ENCODE measurements around the gene PROKR1.
"Not testable (repeated sequence)": the region's sequence is repeated elsewhere in the genome, so short reads cannot be mapped to it uniquely, and the experiment has no call there.

PROKR1 gene

DNA sequence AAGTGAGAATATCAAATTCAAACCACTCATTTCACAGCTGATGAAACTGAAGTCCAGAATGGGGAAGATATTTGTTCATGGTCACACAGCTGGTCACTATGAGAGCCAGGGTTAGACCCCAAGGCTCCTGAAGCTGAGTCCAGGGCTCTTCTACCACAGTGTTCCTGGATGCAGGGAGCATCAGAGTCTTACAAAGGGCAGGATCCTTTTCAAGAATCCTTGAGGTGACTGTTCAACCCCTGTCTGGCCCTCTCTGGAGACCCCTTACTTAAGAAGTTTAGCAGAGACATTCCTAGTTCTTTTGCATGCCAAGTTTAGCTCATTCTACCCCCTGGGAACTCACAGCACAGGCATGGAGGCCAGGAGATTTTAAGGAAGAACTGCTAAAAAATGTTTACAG lies 15.7 kb downstream of the PROKR1 start:
- no peak for DNase-seq

DNA sequence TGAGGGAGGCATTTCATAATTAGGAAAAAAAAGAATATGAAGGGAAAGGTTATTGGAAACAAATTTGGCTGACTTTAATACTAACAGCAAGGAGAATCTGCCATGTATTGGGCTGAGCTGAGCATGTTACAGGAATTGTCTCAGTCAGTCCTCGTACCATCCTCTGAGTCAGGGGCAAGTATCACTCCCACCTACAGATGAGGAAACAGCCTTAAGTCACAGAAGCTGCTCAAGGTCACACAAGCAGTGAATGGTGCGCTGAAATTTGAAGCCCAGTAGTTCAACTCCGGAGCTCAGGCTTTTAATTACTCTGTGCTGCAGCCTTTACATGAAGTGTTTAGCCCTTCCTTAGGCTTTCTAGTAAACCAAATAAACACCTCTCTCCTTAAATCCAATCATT lies 17.3 kb downstream of the PROKR1 start:
- no peak for DNase-seq

DNA sequence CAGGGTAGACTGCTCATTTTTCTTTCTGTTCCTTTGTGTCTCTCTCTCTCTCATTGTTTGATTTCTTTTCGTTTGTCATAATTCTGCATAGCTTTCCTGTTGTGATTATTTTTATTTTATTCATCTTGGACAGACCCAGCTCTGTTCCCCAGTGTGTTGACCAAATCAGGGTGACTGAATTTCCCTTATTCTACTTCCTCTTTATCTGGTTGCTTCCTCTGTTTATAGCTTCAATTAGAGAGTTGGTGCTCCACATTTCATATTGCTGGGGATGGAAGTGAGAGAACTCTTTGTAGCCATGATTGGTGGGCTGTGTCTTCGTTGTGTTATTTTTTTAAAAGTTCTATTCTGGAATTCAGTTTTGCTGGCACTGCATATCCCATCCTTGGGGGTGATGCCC lies 19.1 kb downstream of the PROKR1 start:
- no peak for DNase-seq

DNA sequence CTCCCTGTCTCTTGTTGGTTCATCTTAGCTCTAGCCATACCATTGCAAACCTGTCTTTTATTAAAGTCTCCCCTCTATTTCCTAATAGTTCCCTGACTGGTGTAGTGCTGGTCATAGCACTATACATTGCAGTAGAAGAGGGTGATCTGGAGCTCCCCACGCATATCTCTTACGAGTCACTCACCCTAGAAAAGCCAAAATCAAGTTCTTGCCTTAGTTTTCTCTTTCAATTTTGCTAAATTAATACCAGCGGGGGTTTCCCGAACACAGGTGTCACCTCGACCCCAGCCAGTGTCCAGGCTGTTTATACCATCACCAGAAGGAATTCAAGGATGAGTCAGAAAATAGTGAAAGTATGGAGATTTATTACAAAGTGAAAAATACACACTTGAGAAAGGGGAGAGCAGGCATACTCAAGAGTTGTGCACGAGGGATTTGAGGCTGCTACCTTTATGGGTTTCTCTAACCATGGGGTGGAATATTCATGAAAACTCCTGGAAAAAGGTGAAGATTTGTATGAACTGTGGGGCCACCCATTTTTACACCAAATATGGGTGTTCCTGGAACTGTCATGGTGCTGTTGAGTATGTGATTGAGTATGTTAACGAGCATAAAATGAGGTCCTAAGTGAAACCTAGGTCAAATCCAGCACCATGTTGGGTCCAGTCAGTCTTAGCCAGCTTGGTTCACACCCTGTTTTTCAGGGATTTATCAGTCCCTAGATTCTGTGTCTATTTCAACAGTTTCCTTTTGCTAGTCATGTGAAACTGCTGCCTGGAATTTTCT lies 20.2 kb downstream of the PROKR1 start:
- DNase-seq = no peak

DNA sequence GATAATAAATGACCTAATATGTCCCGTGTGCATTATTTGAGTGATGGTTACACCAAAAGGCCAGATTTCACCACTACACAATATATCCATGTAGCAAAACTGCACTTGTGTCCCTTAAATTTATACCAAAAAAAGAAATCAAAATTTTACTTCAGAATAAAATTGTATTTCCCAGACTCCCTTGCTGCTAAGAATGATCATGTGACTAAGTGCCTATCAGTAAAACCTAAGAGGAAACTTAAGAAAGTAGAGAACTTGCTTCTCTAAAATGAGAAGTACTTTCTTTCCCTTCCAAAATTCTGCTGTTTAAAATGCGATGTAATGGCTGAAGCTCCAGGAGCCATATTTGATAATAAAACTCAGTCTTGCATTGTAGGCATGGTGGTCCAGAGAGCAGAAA lies 24.0 kb downstream of the PROKR1 start:
- DNase-seq = no peak

DNA sequence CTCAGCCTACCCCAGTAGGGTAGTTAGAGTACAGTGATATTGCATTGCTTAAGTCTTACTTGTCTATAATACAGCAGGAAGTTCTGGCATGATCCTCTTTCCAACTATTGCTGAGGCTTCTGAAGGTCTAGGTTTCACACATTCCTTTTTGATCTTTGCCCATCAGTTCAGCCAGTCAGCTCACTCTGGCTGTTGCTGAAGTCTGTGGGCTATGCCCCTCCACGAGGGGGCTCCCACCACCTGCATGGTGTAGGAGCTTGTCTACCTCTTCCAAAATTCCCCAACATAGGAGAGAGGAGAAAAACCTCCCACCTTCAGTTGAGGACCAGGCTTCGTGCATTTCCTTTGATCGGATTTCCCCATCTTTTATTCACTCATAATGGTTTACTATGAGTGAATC lies 26.3 kb downstream of the PROKR1 start:
- no peak for DNase-seq

DNA sequence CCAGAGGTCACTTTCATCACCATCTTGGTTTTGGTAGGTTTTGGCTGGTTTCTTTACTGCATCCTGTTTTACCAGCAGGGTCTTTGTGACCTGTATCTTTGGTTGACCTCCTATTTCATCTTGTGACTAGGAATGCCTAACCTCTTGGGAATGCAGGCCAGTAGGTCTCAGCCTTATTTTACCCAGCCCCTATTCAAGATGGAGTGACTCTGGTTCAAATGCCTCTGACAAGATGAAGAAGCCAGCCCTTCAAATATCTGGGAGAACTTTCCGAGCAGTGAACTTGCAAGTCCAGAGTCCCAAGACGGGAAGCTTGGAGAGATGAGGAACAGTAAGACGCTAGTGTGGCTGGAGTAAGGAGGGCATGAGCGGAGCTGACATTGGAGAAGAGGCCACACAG lies 28.6 kb downstream of the PROKR1 start:
- no peak for DNase-seq

DNA sequence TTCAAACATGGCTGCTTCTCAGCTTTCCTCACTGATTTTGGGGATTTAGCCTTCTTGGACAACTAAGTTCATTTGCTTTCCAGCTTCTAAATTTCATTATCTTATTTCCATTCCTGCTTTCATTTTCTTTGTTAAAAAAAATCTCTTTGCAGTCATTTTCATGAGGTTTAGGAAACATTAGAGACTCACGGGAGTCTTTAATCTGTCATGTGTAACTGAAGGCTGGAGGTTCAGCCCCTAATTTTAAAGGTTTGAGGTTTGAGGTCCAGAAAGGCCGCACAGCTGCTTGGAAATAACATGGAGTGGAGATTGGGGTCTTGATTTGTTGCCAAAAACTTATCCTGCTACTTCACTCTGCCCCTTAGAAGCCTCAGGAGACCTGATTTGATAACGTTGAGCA lies 30.3 kb downstream of the PROKR1 start:
- no peak for DNase-seq

DNA sequence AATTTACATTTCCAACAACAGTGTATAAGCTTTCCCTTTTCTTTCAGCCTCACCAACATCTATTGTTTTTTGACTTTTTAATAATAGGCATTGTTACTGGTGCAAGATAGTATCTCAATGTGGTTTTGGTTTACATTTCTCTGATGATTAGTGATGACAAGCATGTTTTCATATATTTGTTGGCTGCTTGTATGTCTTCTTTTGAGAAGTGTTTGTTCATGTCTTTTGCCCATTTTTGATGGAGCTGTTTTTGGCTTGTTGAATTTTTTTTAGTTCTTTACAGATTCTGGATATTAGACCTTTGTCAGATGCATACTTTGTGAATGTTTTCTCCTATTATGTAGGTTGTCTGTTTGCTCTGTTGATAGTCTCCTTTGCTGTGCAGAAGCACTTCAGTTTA lies 32.1 kb downstream of the PROKR1 start:
- no peak for DNase-seq

DNA sequence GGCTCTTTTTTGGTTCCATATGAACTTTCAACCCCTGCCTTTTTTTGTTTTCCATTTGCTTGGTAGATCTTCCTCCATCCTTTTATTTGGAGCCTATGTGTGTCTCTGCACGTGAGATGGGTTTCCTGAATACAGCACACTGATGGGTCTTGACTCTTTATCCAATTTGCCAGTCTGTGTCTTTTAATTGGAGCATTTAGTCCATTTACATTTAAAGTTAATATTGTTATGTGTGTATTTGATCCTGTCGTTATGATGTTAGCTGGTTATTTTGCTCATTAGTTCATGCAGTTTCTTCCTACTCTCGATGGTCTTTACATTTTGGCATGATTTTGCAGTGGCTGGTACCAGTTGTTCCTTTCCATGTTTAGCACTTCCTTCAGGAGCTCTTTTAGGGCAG lies 34.5 kb downstream of the PROKR1 start:
- not testable (repeated sequence) for DNase-seq

DNA sequence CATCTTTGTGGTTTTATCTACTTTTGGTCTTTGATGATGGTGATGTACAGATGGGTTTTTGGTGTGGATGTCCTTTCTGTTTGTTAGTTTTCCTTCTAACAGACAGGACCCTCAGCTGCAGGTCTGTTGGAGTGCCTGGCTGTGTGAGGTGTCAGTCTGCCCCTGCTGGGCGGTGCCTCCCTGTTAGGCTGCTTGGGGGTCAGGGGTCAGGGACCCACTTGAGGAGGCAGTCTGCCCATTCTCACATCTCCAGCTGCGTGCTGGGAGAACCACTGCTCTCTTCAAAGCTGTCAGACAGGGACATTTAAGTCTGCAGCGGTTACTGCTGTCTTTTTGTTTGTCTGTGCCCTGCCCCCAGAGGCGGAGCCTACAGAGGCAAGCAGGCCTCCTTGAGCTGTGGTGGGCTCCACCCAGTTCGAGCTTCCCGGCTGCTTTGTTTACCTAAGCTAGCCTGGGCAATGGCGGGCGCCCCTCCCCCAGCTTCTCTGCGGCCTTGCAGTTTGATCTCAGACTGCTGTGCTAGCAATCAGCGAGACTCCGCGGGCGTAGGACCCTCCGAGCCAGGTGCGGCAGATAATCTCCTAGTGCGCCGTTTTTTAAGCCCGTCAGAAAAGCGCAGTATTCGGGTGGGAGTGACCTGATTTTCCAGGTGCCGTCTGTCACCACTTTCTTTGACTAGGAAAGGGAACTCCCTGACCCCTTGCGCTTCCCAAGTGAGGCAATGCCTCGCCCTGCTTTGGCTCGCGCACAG lies 36.0 kb downstream of the PROKR1 start:
- DNase-seq = peak; percentile 6 to 17

DNA sequence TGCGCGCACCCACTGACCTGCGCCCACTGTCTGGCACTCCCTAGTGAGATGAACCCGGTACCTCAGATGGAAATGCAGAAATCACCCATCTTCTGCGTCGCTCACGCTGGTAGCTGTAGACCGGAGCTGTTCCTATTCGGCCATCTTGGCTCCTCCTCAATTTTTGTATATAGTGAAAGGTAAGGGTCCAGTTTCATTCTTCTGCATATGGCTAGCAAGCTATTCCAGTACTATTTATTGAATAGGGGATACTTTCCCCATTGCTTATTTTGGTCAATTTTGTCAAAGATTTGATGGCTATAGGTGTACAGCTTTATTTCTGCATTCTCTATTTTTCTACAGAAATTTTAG lies 36.5 kb downstream of the PROKR1 start:
- DNase-seq = not testable (repeated sequence)

DNA sequence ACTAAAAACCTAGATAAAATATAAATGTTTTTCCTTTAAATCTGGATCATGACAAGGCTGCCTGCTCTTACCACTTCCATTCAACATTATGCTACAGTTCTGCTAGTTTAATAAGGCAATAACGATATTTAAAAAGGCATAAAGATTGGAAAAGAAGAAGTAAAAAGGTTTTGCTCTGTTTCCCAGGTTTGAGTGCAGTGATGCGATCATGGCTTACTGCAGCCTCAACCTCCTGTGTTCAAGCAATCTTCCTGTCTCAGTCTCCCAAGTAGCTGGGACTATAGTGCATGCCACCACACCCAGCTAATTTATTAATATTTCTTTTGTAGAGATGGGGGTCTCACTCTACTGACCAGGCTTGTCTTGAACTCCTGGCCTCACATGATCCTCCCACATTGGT lies 40.8 kb downstream of the PROKR1 start:
- DNase-seq = no peak

DNA sequence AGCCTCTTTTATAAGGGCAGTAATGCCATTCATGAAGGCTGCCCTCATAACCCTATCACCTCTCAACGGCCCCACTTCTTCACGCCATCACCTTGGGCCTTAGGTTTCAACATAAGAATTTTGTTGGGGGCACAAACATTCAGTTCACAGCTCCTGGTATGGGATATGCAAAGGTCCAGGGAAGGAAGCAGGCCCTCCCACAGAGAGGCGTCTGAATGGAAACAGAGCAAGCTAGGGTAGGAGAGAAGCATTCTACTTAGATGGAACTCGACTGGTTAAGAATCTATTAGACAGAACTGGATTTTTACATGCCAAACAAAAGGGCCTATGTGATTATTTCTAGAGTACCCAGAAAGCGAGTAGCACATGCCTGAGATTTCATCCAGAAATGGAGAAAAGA lies 42.8 kb downstream of the PROKR1 start:
- DNase-seq = no peak

DNA sequence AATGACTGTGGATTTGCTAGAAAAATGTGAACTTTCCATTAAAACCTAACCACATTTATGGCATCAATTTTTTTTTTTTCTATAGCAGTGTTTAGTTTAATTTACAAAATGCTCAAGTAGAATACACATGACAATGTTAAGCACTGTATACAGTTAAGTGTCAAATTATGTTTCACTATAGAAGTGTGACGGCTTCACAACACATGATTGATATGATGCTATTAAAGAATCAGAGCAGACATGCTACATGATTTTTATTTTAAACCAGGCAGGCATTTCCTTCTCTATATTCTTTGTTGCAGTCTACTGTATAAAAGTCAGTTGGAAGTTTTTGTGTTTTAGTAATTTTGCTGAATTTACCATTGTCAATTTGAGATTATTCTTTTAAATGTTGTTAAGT lies 43.6 kb downstream of the PROKR1 start:
- no peak for DNase-seq

DNA sequence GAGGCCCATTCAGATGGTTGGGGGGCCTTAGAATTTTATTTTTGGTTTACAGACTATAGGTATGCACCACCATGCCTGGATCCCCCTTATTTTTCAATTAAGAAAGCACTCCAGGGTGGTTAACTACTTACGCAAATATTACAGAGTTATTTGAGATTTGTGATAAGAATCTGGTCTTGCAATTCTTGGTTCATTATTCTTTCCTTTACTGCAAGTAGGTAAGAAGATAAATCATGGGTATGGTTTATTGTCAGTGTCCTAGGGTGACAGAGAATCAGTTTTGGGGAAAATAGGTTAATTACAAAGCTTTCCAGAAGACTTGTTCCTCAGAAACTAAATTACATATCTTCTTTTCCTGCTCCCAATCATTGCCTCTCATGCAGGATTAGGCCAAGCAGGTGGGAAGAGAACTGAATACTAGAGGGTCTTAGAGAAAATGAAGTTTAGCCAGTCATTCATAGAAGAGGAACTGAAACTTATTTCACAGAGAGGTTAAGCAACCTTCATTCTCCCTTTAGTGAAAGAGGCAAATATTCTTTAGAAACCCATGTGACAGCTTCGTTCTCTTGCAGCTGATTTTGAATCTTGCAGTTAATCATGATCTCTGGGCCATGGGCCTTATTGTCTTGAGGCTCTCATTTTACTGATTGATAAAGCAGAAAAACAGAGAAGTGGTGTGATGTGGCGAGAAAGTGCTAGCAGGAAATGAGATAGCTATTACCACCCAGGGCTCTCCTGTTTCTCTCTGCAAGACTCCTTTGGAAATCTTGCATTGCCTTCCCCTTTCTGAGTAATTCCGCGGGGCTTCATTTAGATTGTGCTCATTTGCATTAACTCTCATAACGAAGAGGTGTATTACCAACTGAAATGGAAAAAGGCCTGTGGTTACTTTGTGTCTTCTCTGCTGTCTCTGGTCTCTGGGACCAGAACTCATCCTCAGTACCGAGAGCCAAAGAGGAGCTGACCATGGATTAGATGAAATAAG lies 46.5 kb downstream of the PROKR1 start:
- DNase-seq = peak in 1 of 2 experiments; percentile 26

DNA sequence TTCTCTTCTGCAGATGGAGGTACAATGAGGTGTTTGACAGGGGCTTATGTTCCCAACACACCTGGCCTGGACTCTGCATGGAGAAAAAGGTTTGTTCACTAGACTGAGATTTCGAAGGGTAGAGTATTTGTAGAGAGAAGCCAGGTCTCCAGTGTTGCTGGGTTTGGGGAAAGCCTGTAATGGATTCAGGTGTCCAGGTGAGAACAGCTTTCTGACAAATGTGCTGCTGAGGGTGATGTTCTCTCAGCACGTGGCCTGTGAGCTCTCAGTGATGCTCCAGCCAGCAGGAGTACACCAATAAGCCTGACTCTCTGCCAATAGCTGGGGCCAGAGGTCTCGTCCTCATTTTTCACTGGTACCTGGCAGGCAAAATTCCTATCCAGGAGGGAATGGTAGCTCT lies 47.5 kb downstream of the PROKR1 start:
- DNase-seq = no peak

DNA sequence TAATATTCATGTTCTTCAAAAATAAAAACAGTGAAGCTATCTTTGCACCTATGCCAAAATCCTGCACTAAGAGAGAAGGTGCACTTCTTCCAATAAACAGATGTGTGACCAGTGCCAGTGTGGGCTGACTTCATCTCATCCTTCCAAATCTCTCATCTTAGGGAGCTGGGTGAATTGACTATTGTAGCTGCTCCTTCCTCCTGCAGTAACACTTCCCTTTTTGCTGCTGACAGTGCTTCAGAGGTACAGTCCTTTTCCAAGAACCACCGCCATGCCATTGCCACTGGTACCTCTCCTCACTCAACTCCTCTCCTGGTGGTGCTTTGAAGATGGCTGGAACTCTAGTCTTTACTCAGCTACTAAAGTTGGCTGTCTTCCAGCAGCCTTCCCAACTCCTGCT lies 49.1 kb downstream of the PROKR1 start:
- no peak for DNase-seq

DNA sequence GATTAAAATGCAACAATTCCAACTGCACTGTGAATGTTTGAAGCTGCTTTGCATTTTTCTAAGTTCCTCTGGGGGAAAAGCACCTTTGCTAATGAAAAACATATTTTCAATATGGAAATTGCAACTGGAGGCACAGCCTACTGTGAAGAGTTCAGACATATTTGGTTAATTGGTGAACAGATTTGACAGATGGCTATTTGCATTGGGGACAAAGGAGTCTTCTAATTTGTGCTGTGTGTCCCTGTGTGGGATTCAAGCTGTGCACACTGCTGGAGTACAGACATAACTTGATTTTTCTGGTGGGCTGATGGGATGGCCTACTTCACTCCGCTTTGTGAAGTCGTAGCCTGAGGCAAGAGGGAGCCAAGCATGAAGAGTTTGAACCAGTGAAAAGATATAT lies 50.6 kb downstream of the PROKR1 start:
- no peak for DNase-seq

DNA sequence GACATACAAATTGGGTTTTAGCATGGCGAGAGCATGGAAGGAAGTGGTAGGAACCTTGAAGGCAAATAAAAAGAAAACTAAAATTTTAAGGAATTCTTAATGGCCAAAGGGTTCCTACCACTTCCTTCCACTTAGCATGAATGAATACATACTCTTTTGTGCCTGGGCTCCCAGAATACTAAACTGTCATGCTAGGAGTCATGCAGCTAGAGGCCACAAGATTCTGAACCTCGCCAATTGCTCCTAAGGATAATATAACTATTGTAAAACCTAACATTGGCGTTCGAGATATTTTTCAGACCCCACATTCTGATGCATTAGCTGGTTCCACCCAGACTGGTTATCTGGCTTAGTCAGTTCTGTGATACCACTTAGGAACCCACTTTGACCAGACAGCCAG lies 52.6 kb downstream of the PROKR1 start:
- DNase-seq = no peak

DNA sequence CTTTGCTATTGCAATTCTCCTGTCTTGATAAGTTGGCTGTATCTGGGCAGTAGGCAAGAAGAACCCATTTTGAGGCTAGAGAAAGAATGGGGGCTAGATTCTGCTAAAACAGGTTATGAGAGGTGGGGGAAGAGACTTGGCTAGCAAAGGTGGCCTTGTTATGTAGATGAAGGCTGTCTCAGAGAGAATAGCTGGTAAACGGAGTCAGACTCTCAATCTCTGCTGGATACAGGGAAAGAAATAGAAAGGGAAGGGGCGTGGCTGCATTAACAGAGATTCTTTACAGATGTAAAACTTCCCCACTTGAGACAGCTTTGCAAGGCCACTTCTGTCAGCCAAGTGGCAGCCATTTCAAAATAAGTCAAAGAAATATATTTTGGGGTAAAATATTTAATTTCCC lies 53.2 kb downstream of the PROKR1 start:
- no peak for DNase-seq

DNA sequence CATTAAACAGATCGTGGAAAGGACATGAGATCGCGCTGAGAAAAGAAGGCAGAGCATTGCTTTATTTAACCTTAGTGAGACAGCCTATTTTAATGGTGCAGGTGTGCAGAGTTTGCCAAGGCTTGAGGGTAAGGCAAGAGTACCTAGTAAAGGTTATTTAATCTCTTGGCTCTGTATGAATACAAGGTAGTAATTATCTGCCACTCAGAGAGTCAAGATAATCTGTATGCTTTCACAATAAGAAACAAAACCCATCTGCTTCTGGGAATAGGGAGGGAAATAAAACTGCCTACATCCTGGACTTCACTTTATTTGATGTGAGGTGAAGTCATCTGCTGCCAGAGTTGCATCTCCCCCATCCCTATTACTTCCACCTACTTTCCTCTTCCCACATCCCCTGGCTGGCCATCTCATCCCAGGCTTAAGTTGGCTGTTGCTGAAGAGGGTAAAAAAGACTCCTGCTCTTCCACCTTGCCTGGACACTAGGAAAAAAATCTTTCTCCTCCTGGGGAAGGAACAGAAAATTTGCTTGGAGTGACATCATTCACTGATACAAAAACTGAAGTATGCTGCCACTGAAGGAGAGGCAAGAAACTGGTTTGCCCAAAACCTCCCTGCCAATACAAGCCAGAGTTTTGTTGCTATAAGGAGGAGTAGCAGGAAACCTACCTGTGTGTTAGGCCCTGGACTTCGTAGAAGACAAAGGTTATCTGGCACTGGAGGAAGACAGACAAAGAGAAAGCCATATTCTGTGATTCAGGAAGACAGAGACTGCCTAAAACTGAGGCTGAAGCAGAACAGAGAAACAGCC lies 55.4 kb downstream of the PROKR1 start:
- DNase-seq = no peak

DNA sequence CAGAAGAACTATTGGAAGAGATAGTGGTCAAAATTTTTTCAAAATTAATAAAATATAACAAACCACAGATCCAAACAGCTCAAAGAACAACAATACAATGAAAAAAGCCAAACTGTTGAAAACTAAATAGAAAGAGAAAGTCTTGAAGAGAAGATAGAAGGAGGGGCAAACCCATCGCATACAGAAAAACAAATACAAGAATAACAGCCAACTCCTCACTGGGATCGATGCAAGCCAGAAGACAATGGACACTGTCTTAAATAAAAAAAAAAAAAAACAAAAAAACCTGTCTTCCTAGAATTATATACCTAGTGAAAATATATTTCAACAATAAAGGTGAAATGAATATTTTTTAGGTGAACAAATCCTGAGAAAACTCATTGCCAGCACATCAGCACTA lies 57.2 kb downstream of the PROKR1 start:
- no peak for DNase-seq
